Renal cortical epithelial cell (primary cell): ENCODE measurements around the gene DDX28. TPM values are rescaled to one million over a fixed set of nuclear protein-coding genes. Genes with fewer than 3 reads are reported as not detected.

Source experiments
- total RNA-seq: library from RNA; depleted of rRNA; stranded (reverse); fragments of >200 nt; gene quantifications from 2 replicates; pipeline ENCODE4 v1.2.3, GENCODE V29; 2014

The DDX28 gene
- total RNA-seq, 1 donor from 2014 or later = 12.9 TPM

Other genes with a start within 250 kb of the DDX28 start
- gene RANBP10, start 216.7 kb downstream of the DDX28 start, total RNA-seq = 2.4 and 11.0 TPM in 2 replicates
- gene TSNAXIP1, start 216.3 kb downstream of the DDX28 start, total RNA-seq = under 0.01 and 4.8 TPM in 2 replicates
- gene THAP11, start 180.9 kb downstream of the DDX28 start, total RNA-seq = 19.6 and 36.1 TPM in 2 replicates
- gene NUTF2, start 176.3 kb downstream of the DDX28 start, total RNA-seq = 204 and 241 TPM in 2 replicates
- 34.7 and 37.2 TPM in 2 replicates for gene CENPT, start 175.5 kb downstream of the DDX28 start, total RNA-seq
- 48.4 and 62.9 TPM in 2 replicates for gene EDC4, start 150.2 kb downstream of the DDX28 start, total RNA-seq
- not detected in 2 replicates for gene NRN1L, start 138.3 kb downstream of the DDX28 start, total RNA-seq
- 14.8 and 39.7 TPM in 2 replicates for gene PSKH1, start 130.0 kb downstream of the DDX28 start, total RNA-seq
- gene CTRL, start 91.4 kb downstream of the DDX28 start, total RNA-seq = 0.15 and 0.69 TPM in 2 replicates
- 26.4 and 143 TPM in 2 replicates for gene PSMB10, start 86.4 kb downstream of the DDX28 start, total RNA-seq
- 2.1 and 5.8 TPM in 2 replicates for gene LCAT, start 79.1 kb downstream of the DDX28 start, total RNA-seq
- gene SLC12A4, start 54.6 kb downstream of the DDX28 start, total RNA-seq = 42.0 and 104 TPM in 2 replicates
- not detected in 2 replicates for gene DPEP3, start 42.7 kb downstream of the DDX28 start, total RNA-seq
- gene DPEP2, start 23.7 kb downstream of the DDX28 start, total RNA-seq = not detected in 2 replicates
- gene DPEP2NB, start 7.3 kb downstream of the DDX28 start, total RNA-seq = not detected in 2 replicates
- 19.0 and 23.8 TPM in 2 replicates for gene DUS2, start 52 bp upstream of the DDX28 start, total RNA-seq
- gene NFATC3, start 62.1 kb upstream of the DDX28 start, total RNA-seq = 6.1 and 17.4 TPM in 2 replicates
- 11.5 and 13.9 TPM in 2 replicates for gene ESRP2, start 212.9 kb upstream of the DDX28 start, total RNA-seq
- 19.3 and 50.1 TPM in 2 replicates for gene PLA2G15, start 222.1 kb upstream of the DDX28 start, total RNA-seq
- gene SLC7A6, start 241.3 kb upstream of the DDX28 start, total RNA-seq = 7.1 and 20.0 TPM in 2 replicates